K562 (cell line): ENCODE data around the gene CCNT1.

ENCODE experiments used
- TCF3 ChIP-seq: sonication (generic); formaldehyde crosslinking; IDR thresholded peaks from 2 replicates; pipeline ENCODE4 v1.4.0; 2020; ENCODE audit warnings: mild to moderate bottlenecking, missing genetic modification reagents
- TF ChIP-seq, protein P1 (sequence below): fragments of 250-450 bp; sonication (Bioruptor Pico); IDR thresholded peaks from 2 replicates; pipeline ENCODE4 v1.4.0; 2020; ENCODE audit warnings: mild to moderate bottlenecking, moderate library complexity

DNA sequence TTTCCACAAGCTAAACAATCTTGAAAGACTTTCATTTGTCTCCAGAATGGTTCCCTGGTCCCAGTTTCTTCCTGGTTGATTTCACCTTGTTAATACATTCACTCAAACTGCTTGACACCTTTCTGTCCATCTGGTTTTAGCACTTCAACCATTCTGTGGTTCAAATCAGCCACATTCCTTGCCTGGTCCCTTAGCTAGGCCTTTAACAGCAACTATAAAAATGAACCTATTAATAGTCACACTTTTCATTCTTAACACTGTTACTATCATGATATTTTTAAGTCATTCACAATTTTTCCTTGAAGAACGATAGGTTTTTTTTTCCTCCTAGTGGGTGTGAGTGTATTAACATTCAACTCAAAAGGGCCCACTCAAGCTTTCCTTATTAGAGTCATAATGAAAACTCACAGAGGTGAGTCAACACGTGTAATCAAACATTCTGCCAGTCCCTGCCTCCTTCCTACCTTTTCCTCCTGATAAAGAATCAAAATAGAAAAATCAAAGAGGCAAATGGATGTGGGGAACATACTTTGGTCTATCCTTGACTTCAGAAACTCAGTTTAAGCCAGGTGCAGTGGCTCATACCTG lies 34.4 kb upstream of the CCNT1 start:
- TF ChIP-seq, protein P1, sequence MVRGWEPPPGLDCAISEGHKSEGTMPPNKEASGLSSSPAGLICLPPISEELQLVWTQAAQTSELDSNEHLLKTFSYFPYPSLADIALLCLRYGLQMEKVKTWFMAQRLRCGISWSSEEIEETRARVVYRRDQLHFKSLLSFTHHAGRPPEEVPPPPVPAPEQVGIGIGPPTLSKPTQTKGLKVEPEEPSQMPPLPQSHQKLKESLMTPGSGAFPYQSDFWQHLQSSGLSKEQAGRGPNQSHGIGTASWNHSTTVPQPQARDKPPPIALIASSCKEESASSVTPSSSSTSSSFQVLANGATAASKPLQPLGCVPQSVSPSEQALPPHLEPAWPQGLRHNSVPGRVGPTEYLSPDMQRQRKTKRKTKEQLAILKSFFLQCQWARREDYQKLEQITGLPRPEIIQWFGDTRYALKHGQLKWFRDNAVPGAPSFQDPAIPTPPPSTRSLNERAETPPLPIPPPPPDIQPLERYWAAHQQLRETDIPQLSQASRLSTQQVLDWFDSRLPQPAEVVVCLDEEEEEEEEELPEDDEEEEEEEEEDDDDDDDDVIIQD = no peak
- TF ChIP-seq TCF3 = no peak
